H1 (cell line): Measurements from ENCODE around the gene C1orf21. TPM values are rescaled to one million over a fixed set of nuclear protein-coding genes. Genes with fewer than 3 reads are reported as not detected.

ENCODE experiments used
- CTBP2 ChIP-seq: IDR thresholded peaks from 2 replicates; pipeline ENCODE4 v1.7.0; 2011; ENCODE audit warnings: borderline replicate concordance, mild to moderate bottlenecking, moderate library complexity, mixed read lengths, low read length; ENCODE audit not compliant: insufficient read depth, insufficient read length
- EGR1 ChIP-seq: IDR thresholded peaks from 2 replicates; pipeline ENCODE4 v1.6.1; 2011; ENCODE audit warnings: low read depth, low read length, borderline replicate concordance
- polyA plus RNA-seq, 7 experiments: library from polyadenylated mRNA; depleted of rRNA in 3 of 7; stranded (reverse) in 5 of 7; unstranded in 2 of 7; fragments of >200 nt in 5 of 7; fragments of 200-250 nt in 2 of 7; gene quantifications; 1 replicate in 5 of 7; 2 replicates in 1 of 7; 4 replicates in 1 of 7; pipeline versions ENCODE4 v1.2.1 to v1.2.3, GENCODE V29; 2011 to 2013; ENCODE audit warnings: missing spikeins in 2 of 7, mixed read lengths in 2 of 7
- total RNA-seq: library from RNA; stranded (reverse); fragmentation: NEBNext Ultra II Directional; extraction: Animal tissue kit (Norgen Biotek cat#: 25700); gene quantifications from 2 replicates; pipeline ENCODE4 v1.2.1, GENCODE V29; 2021

Gene C1orf21
- total and polyA plus RNA-seq, 2 of the 8 experiments (the other 6 are each of a cell fraction or from before 2014, with no cell fraction given) = 16.6 to 51.0 TPM

DNA sequence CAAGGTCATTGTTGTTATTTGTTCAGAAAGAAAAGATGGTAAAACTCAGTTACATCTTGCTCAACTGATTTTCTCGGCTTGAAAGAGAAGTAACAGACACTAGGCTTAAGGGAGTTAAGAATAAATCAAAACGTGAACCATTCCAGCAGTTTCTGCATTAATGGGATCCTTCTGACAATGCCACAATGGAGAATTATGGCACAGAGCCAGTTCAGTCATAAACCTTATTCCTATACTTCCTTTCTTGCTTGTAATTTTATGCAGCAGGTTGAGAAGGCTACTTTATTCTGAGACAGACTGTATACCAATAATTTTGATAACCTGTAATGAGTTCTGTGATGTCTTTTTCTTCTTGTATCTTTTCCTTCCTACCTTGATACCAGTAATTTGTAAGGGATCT is 167.0 kb downstream of the C1orf21 start (continued):
- TF ChIP-seq EGR1 (no peak), CTBP2 (no peak)
- TF ChIP-seq, all 59 proteins: peak for 0
